ENCODE results near the gene MYADML2.
A peak's percentile ranks its signal among the peaks of the same experiment; 100 is the strongest.

MYADML2 gene

DNA sequence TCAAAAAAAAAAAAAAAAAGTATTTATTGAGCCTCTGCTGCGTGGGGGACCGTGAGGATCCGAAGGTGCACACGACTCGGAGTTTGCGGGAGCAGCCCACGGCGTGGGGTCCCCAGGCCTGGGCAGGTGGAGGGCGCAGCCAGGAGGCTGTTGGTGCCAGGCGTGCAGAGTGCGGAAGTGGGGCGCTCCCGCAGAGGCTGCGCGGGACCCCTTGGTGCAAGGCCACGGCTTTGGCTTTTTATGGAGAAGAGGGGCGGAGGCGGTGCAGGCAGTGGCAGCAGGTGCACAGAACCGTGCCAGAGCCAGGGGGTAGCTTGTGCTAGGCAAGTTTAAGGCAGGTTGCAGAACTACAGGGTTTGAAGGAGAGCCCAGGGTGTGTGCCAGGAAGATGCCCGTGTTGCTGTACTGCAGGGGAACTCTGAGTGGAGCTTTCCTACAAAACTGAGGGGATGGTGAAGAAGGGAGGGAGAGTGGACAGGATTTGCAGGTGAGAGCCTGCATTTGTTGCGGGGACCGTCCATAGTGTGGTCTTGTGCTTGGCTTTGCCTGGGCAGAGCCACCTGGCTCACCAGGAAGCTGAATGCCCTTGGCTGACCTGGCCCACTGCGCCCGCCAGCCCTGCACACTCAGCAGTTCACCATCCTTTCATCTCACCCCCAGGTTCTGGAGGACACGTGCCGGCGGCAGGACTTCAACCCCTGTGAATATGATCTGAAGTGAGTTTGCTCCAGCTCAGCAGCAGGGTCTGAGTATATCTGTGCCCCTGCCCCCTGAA, 31.7 kb upstream of the MYADML2 start:
- DNase-seq (ENCODE audit: low read depth in 4 of 4, low spot score in 1 of 4) = no peak

DNA sequence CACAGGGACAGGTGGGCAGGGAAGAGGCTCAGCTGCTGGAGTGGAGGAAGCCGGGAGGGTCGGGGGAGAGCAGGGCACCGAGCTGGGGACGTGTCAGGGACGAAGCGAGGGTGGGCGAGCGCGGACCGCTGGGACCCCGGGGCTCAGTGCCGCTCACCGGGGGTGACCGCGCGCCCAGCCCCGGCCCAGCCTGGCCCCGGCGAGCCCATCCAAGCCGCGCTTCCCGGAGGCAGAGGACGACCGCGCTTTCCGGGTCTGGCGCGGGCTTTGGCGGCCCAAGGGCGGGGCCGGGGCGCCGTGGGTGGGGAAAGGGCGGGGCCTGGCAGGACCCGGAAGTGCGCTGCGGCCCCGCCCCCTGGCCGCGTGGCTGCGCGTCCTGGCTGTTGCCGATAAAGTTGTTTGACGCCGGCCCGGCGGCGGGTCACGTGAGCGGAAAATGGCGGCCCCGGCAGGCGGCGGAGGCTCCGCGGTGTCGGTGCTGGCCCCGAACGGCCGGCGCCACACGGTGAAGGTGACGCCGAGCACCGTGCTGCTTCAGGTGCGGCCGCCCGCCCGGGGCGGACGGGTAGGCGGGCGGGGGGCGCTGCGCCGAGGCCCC, 30.3 kb upstream of the MYADML2 start, which contains the start of gene ASPSCR1:
Gene ASPSCR1 (plus strand): TSS at position 419 of the 598 bp plus-strand sequence. CDS start 18 bp downstream, at position 437.
- peak; percentile 86 to 90 (median 86) for DNase-seq (ENCODE audit: low read depth in 4 of 4, low spot score in 1 of 4)

DNA sequence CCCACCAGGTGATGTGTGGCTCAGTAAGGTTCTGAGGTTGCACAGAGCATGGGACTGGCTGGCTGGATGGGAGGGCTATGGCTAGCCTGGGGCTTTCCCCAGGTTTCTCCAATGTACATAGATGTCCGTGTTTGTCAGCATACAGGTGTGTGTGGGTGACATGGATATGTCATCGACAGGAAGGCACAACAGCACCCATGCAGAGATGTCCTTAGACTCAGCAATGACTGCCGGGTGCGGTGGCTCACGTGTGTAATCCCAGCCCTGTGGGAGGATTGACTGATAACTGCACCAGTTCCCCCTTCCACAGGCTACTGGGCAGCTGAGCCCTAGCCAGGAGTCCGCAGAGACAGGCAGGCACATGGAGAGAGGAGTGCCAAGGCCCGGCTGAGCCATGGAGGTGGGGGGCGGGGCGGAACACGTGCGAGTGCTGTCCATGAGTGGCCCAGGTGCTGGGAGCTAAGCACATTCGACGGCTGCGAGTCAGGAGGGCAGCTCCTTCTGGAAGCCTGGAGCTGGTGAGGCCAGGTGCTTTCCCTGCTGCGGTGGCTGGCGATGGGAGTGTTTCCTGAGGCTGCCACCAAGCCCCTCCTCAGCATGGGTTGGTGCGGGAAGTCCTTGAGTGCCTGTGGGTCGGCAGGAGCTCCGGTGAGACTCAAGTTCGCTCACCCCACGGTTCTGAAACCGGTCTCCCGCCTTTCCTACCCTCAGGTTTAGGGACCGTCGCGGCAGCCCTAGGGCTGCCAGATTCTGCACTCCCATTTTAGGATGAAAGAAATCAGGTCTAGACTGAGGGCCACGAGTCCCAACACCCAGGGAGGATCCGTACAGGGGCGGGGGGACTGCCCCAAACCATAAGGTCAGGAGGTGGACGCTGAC, 29.5 kb upstream of the MYADML2 start:
- DNase-seq (ENCODE audit: low read depth in 4 of 4, low spot score in 1 of 4) = peak in 3 of 4 experiments; percentile 13 to 46 (median 20)

DNA sequence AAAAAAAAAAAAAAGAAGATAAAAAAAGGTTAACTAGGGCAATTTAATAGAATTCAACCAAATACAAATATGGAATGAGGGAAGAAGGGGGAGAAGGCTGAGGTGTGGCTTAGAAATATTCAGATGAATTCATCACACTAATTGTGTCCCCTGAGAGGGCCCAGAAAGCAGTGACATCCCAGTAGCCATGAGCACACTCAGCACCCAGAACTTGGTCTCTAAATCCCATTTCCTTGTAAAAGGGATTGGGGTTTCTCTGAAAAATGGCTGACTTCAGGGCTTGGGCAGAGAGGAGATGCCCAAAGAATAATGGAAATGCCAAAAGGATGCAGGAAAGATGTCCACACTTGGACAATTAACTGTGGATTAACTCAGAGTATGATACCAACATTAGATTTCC, 26.4 kb upstream of the MYADML2 start:
- no peak for DNase-seq (ENCODE audit: low read depth in 4 of 4, low spot score in 1 of 4)

GRCh38 chr17:81968850-81969812, 22.1 kb upstream of the MYADML2 start:
- DNase-seq (ENCODE audit: low read depth in 4 of 4, low spot score in 1 of 4) = no peak

GRCh38 chr17:81968396-81968745, 21.3 kb upstream of the MYADML2 start:
- DNase-seq (ENCODE audit: low read depth in 4 of 4, low spot score in 1 of 4) = no peak

GRCh38 chr17:81967533-81968395, 20.7 kb upstream of the MYADML2 start:
- peak; percentile 56 to 84 (median 70) for DNase-seq (ENCODE audit: low read depth in 4 of 4, low spot score in 1 of 4)

GRCh38 chr17:81967244-81967532, 20.2 kb upstream of the MYADML2 start:
- no peak for DNase-seq (ENCODE audit: low read depth in 4 of 4, low spot score in 1 of 4)

GRCh38 chr17:81966343-81967243, 19.6 kb upstream of the MYADML2 start:
- DNase-seq (ENCODE audit: low read depth in 4 of 4, low spot score in 1 of 4) = no peak

DNA sequence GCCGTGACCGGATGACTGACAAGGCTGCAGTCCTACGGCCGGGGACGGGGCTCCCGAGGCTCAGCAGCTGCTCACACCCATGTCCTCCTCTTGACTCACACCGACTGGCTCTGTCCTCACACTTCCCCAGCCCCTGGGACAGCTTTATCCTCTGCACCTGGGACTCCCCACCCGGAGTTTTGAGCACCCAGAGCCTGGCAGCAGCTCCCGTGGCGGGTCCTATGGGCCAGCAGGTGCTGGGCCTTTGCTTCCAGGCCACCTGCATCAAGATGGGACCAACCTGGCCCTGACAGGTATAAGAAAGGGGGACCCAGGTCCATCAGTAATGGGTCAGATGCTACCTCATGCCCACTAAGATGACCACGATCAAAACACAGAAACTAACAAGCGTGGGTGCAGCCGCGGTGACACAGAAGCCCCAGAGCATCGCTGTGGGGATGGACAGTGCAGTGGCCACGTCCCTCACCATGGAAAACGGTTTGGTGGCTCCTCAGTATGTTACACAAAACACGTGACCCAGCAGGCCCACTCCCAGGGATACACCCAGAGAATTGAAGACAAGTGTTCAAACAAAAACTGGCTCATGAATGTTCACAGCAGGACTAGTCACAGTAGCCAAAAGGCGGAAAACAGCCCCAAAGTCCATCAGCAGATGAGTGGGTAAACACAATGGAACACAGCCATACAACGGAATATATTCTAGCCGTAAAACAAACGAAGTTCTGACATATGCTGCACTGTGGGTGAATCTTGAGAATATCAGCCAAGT, 17.2 kb upstream of the MYADML2 start:
- no peak for DNase-seq (ENCODE audit: low read depth in 4 of 4, low spot score in 1 of 4)

DNA sequence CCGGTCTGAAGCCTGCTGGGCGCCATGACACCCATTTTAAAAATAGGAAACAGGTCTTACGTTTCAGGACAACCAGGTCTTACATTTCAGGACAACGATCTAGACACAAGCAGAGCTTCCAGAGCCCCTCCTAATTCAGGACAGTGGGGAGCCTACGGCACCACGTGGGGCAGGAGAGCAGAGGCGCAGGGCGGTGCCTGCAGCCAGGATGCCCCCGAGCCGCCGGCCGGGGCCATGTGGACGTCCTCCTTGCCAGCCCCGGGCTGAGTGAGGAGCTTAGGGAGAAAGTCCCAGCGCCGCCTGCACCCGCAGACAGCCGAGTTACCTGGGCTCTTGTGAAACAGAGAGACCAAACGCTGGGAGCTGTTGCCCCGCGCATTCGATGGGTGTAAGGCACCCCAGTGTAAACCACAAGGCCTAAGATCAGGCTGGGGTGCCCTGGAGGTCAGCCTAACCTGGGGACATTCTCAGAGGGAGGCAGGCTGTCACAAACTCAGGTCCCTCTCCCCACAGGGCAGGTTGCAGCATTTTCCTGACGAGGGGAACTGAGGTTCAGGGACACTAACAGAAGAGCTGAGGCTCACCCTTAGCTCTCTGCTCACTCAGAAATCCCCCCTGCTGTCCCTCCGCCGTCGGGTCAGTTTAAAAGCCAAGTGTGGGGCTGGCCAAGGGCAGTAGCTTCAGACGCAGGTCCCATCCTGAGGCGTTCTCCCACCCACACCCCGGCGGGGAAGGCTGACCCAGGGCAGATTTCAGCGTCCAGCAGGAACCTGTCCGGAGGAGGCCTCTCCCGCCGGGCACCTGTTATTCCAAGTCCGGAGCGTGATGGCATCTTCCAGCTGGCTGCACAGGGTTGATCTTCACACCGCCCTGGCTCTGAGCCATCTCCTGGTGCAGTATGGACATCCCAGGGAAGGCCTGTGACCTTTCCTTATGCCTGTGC, 15.7 kb upstream of the MYADML2 start:
- no peak for DNase-seq (ENCODE audit: low read depth in 4 of 4, low spot score in 1 of 4)

DNA sequence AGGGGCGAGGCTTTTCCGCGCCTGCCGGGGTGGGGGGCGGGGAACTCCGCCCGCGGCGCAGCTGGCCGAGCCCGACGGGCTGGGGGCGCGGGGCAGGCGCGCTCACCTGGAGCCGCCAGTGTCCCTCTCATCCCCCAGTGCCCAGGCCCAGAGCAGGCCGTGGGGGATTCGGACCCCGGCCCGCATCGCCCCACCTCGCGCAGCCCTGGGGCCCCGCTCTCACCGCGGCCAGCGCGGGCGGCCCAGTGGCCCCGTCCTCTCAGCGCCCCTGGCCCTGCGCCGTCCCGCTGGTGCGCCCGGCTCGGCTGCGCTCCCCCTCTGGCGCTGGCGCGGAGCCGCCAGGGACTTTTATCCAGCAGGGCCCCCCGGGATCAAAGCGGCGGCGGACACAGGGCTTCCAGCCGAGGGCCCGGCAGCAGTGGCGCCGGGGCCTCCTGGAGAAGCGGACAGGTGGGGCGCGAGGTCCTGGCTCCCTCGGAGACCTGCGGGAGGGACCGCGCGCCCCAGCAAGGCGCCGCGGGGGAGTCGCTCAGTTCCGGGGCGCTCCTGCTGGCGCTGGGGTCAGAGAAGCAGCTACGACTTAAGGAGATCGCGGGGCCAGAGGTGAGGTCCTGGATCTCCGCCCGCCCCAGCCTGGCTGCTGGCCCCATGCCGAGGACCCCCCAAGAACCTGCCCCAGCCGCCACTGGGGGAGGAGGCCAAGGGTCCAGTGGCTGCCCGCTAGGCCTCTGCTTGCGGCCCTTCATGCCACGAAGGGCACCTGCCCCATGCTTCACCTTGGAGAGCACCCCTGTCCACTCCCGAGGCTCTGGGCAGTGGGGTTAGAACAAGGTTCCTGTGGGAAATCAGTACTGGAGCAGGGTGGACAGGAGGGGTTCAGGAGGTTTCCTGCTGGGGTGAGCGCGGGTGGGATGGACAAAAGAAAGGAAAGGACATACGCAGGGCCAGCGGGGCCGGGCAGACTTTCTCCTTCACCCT, 14.8 kb upstream of the MYADML2 start:
- DNase-seq (ENCODE audit: low read depth in 4 of 4, low spot score in 1 of 4) = no peak

- no peak for DNase-seq (ENCODE audit: low read depth in 4 of 4, low spot score in 1 of 4)
Measured at GRCh38 chr17:81961087-81961511, 14.1 kb upstream of the MYADML2 start, which contains the start of gene NOTUM. Gene NOTUM (minus strand): TSS chr17:81961187. CDS start chr17:81960909, 278 bp downstream.

DNA sequence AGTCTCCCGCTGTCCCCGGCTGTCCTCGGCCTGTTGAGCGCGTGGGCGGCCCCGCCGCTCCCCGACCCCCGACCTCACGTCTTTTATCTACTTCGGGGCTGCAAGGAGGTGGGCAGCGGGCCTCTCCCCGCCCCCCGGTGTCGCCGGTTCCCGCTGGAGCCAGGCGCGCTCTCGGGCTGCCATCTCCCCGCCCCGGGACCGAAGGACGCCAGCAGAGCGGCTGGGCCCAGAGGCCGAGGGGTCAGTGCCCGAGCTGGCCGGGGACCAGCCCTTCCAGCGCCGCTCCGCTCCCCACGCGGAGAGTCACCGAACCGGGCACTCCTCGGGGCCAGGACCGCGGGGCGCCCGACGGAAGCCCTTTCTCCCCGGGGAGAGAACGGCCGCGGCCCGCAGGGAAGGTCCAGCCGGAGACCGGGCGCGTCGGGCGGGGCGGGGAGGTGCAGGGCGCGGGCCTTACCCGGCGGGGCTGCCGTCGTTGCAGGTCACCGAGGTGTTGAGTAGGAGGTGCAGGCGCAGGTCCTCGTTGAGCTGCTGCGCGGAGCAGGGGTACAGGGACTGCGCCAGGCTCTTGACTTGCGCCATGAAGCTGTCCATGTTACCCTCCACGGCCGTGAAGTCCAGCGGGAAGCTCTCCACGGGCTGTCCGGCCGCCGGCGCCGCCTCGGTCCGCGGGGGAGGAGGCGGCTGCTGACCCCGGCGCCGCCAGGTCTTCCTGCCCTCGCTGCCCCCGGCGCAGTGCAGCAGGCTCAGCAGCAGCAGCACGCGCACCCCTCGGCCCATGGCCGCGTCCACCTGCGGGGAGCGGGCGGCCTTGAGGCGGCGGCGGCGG, 13.3 kb upstream of the MYADML2 start:
- DNase-seq (ENCODE audit: low read depth in 4 of 4, low spot score in 1 of 4) = no peak
